Trophoblast cell (in vitro differentiated cells and primary cell): ENCODE measurements around the gene TET2.
A peak's percentile ranks its signal among the peaks of the same experiment; 100 is the strongest.

ENCODE experiments used
- DNase-seq, 2 donors: peaks; one replicate each; pipeline ENCODE4 v3.0.0-alpha.2; 2016
- H2AFZ ChIP-seq: 2 replicates; pipeline ENCODE4 v1.6.1; 2013; ENCODE audit warnings: low read length, moderate library complexity, mild to moderate bottlenecking; ENCODE audit not compliant: insufficient read depth, poor library complexity
- H2AK5ac ChIP-seq: 2 replicates; pipeline ENCODE4 v1.6.1; 2013; ENCODE audit warnings: mild to moderate bottlenecking, low read length
- H2BK120ac ChIP-seq: 2 replicates; pipeline ENCODE4 v1.6.1; 2013; ENCODE audit warnings: low read length, mild to moderate bottlenecking, moderate library complexity; ENCODE audit not compliant: insufficient read depth, poor library complexity
- H2BK12ac ChIP-seq: 2 replicates; pipeline ENCODE4 v1.6.1; 2013; ENCODE audit warnings: mild to moderate bottlenecking, low read length, moderate library complexity
- H2BK5ac ChIP-seq: 2 replicates; pipeline ENCODE4 v1.6.1; 2013; ENCODE audit warnings: low read length, low read depth, moderate library complexity, mild to moderate bottlenecking; ENCODE audit not compliant: poor library complexity
- H3K14ac ChIP-seq: 2 replicates; pipeline ENCODE4 v1.6.1; 2013; ENCODE audit warnings: mild to moderate bottlenecking, low read length
- H3K18ac ChIP-seq: 2 replicates; pipeline ENCODE4 v1.6.1; 2013; ENCODE audit warnings: mild to moderate bottlenecking, low read length
- H3K23ac ChIP-seq: 2 replicates; pipeline ENCODE4 v1.6.1; 2013; ENCODE audit warnings: low read length
- H3K27ac ChIP-seq: 2 replicates; pipeline ENCODE4 v1.5.1; 2013; ENCODE audit warnings: low read depth, mild to moderate bottlenecking, inconsistent platforms, low read length, moderate library complexity
- H3K27me3 ChIP-seq: 2 replicates; pipeline ENCODE4 v1.6.1; 2013; ENCODE audit warnings: inconsistent platforms, mild to moderate bottlenecking, low read length, moderate library complexity; ENCODE audit not compliant: insufficient read depth
- H3K36me3 ChIP-seq, 2 experiments: 1 replicate in 1 of 2; 2 replicates in 1 of 2; pipeline ENCODE4 v1.6.1; 2013; ENCODE audit warnings: low read length in 2 of 2, mild to moderate bottlenecking in 2 of 2, moderate library complexity in 1 of 2; ENCODE audit not compliant: insufficient read depth in 2 of 2, control insufficient read depth in 1 of 2
- H3K4ac ChIP-seq: 2 replicates; pipeline ENCODE4 v1.6.1; 2013; ENCODE audit warnings: low read depth, mild to moderate bottlenecking, low read length, moderate library complexity
- H3K4me1 ChIP-seq, 2 experiments: 1 replicate in 1 of 2; 2 replicates in 1 of 2; pipeline ENCODE4 v1.6.1; 2013; ENCODE audit warnings: low read length in 2 of 2, mild to moderate bottlenecking in 2 of 2, moderate library complexity in 1 of 2; ENCODE audit not compliant: insufficient read depth in 2 of 2, control insufficient read depth in 1 of 2
- H3K4me2 ChIP-seq: 2 replicates; pipeline ENCODE4 v1.6.1; 2013; ENCODE audit warnings: inconsistent platforms, mild to moderate bottlenecking, low read length, moderate library complexity
- H3K4me3 ChIP-seq: 2 replicates; pipeline ENCODE4 v1.5.1; 2013; ENCODE audit warnings: mild to moderate bottlenecking, low read depth, low read length, inconsistent platforms
- H3K79me1 ChIP-seq: one replicate; pipeline ENCODE4 v1.6.1; 2013; ENCODE audit warnings: low read length
- H3K79me2 ChIP-seq: 2 replicates; pipeline ENCODE4 v1.6.1; 2013; ENCODE audit warnings: low read length, mild to moderate bottlenecking; ENCODE audit not compliant: control insufficient read depth, insufficient read depth, poor library complexity
- H3K9ac ChIP-seq: 2 replicates; pipeline ENCODE4 v1.6.1; 2013; ENCODE audit warnings: mild to moderate bottlenecking, low read length
- H3K9me3 ChIP-seq: 2 replicates; pipeline ENCODE4 v1.6.1; 2013; ENCODE audit warnings: low read depth, mild to moderate bottlenecking, control low read depth, inconsistent platforms, low read length; ENCODE audit not compliant: insufficient read depth
- H4K12ac ChIP-seq: 2 replicates; pipeline ENCODE4 v1.6.1; 2013; ENCODE audit warnings: low read depth, mild to moderate bottlenecking, low read length, moderate library complexity
- H4K8ac ChIP-seq: 2 replicates; pipeline ENCODE4 v1.6.1; 2013; ENCODE audit warnings: low read depth, mild to moderate bottlenecking, low read length, moderate library complexity
- H4K91ac ChIP-seq: one replicate; pipeline ENCODE4 v1.6.1; 2013; ENCODE audit warnings: low read depth, mild to moderate bottlenecking, low read length, moderate library complexity
- WGBS: extraction: QIAGEN DNeasy Blood & Tissue Kit; methylation state at CpG from one replicate; pipeline ENCODE4 v1.1.7; 2013; ENCODE audit warnings: missing lambda C conversion rate; ENCODE audit not compliant: insufficient read length, insufficient coverage; ENCODE audit errors: extremely low coverage; 5-methylcytosine and 5-hydroxymethylcytosine counted together

TET2 gene

DNA sequence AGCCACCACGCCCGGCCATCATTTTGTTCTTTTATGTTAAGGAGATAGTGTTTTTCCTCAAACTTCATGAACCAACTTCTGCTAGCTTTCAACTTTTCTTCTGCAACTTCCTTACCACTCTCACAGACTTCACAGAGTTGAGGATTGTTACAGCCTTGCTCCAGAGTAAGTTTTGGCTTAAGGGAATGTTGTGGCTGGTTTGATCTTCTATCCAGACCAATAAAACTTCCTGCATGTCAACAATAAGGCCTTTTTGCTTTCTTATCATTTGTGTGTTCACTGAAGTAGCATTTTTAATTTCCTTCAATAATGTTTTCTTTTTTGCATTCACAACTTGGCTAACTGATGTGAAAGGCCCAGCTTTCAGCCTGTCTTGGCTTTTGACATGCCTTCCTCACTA lies 12.7 kb upstream of the TET2 start:
- H3K18ac ChIP-seq: no peak overlapping the region

DNA sequence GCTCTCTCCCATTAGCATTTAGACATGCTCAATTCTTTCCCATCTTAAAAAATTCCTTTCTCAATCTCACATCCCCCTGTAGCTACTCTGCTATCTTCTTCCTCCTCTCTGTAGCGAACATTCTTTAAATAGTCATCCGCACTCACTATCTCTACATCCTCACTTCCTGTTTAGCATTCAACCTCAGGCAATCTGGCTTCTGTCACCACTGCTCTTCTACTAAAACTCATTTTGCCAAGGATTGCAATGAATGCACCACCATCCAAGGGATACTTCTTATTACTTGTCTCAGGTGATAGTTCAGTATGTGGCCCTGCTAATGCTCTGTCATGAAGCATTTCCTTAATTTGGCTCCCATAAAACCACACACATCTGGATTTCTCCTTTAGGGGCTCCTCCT lies 10.9 kb upstream of the TET2 start:
- WGBS: no CpG with 5 or more reads among the region's 2 CpGs

More for the DNA sequence above, 12.7 kb upstream of the TET2 start:
- Histone ChIP-seq H3K9me3 (no peaks in the 10 kb centered on the region), H2AK5ac (no peak overlapping the region), H4K91ac (no peak overlapping the region), H2AFZ (no peak overlapping the region), H3K4me2 (no peak overlapping the region), H4K8ac (no peak overlapping the region), H2BK120ac (no peak overlapping the region), H3K4me3 (no peak overlapping the region), H2BK5ac (no peak overlapping the region), H3K36me3 (no peaks in the 10 kb centered on the region), H3K79me1 (no peaks in the 10 kb centered on the region), H3K9ac (no peak overlapping the region), H3K79me2 (no peaks in the 10 kb centered on the region), H3K14ac (no peak overlapping the region), H3K27me3 (no peaks in the 10 kb centered on the region), H3K27ac (no peak overlapping the region), H2BK12ac (no peak overlapping the region), H3K23ac (no peak overlapping the region), H3K4me1 (no peaks in the 10 kb centered on the region), H3K4ac (no peak overlapping the region), H4K12ac (no peak overlapping the region)
- no peak for DNase-seq
- WGBS: no CpG with 5 or more reads among the region's 2 CpGs

DNA sequence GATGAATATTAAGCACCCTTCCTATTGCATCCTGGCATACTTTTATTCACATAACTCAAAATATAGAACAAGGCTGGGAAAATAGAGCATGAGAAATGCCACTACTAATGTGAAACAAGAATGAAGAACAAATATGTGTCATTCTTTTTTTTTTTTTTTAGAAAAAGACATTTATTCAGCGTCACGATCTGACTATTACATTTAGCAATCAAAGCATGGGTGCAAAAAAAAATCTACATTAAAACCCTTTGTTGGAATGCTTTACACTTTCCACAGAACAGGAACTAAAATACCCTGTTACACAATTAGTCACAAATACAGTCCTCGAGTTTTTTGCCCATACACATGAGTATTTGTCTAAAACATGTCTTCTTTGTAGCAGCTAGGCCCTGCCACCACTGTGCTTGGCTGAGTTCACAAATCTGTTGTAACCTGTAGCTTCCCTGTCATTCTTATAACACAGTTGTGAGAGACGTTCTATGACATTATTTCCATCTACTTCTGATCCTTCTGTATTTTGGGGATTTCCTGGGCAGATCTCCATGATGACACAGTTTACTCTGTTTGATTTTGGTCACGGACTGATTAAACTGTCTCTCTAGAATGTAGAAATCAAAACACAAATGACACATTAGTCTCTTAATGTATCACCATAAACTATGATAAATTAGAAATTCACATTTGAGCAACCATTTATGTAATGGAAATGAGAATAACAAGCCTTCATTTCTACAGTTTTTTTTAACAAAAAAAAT lies 9.4 kb upstream of the TET2 start:
- Histone ChIP-seq H3K79me1 (no peaks in the 10 kb centered on the region), H4K12ac (no peak overlapping the region), H3K4me1 (no peaks in the 10 kb centered on the region), H2BK5ac (no peak overlapping the region), H3K14ac (no peak overlapping the region), H3K27ac (no peak overlapping the region), H2BK120ac (no peak overlapping the region), H3K9ac (no peak overlapping the region), H3K4me2 (no peak overlapping the region), H3K9me3 (no peaks in the 10 kb centered on the region), H3K4me3 (no peak overlapping the region), H3K36me3 (no peaks in the 10 kb centered on the region), H2AFZ (no peak overlapping the region), H4K8ac (no peak overlapping the region), H2BK12ac (no peak overlapping the region), H2AK5ac (no peak overlapping the region), H3K27me3 (no peaks in the 10 kb centered on the region), H3K23ac (no peak overlapping the region), H3K4ac (no peak overlapping the region), H3K79me2 (no peaks in the 10 kb centered on the region), H4K91ac (no peak overlapping the region), H3K18ac (no peak overlapping the region)
- no CpG with 5 or more reads among the region's 5 CpGs for WGBS
- DNase-seq: peak in 1 of 2 donors; percentile 26

More for the DNA sequence above, 10.9 kb upstream of the TET2 start:
- Histone ChIP-seq H2BK120ac (no peak overlapping the region), H3K4me3 (no peak overlapping the region), H3K18ac (no peak overlapping the region), H2AK5ac (no peak overlapping the region), H3K9me3 (no peaks in the 10 kb centered on the region), H3K36me3 (no peaks in the 10 kb centered on the region), H3K4me2 (no peak overlapping the region), H3K27ac (peak overlapping the region; percentile 48), H3K79me1 (no peaks in the 10 kb centered on the region), H3K14ac (no peak overlapping the region), H3K4me1 (no peaks in the 10 kb centered on the region), H4K91ac (no peak overlapping the region), H3K9ac (no peak overlapping the region), H2BK12ac (no peak overlapping the region), H3K23ac (no peak overlapping the region), H3K27me3 (no peaks in the 10 kb centered on the region), H2AFZ (no peak overlapping the region), H3K4ac (no peak overlapping the region), H3K79me2 (no peaks in the 10 kb centered on the region), H4K12ac (no peak overlapping the region), H4K8ac (no peak overlapping the region), H2BK5ac (no peak overlapping the region)
- DNase-seq: peak in 1 of 2 donors; percentile 62

DNA sequence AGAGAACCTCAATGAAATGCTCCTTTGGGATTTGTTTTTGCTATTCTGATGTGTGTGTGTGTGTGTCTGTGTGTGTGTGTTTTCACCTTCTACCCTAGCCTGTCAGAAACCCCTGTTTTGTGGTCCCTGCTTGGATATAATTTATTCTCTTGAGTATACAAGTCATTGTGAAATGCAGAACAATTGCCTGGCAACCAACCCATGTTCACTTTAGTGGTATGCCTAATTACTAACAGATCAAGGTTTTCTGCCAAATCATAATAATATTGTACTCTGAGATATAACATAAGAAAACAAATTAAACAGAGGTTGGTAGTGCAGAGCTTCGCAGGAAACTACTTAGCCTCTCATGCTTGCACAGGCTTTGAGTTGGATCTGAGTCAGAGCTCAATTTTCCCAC lies 7.0 kb upstream of the TET2 start:
- Histone ChIP-seq H3K14ac (no peak overlapping the region), H3K79me1 (no peaks in the 10 kb centered on the region)
- WGBS: no CpG with 5 or more reads among the region's 1 CpG

More for the DNA sequence above, 7.0 kb upstream of the TET2 start:
- Histone ChIP-seq H2AFZ (no peak overlapping the region), H3K36me3 (no peaks in the 10 kb centered on the region), H2AK5ac (no peak overlapping the region), H3K4me2 (no peak overlapping the region), H3K27ac (no peak overlapping the region), H3K9ac (no peak overlapping the region), H3K79me2 (no peaks in the 10 kb centered on the region), H4K8ac (no peak overlapping the region), H3K4me3 (no peak overlapping the region), H3K9me3 (no peaks in the 10 kb centered on the region), H2BK5ac (no peak overlapping the region), H4K91ac (no peak overlapping the region), H4K12ac (no peak overlapping the region), H3K27me3 (no peaks in the 10 kb centered on the region), H2BK12ac (no peak overlapping the region), H2BK120ac (no peak overlapping the region), H3K4ac (no peak overlapping the region), H3K18ac (no peak overlapping the region), H3K23ac (no peak overlapping the region), H3K4me1 (no peaks in the 10 kb centered on the region)
- DNase-seq: no peak
